ENCODE data around the gene IFT81.

Gene IFT81

GRCh38 chr12:110266980-110267620 is 142.9 kb downstream of the IFT81 start:
- Histone ChIP-seq H3K9me2 (replicated peaks; ENCODE audit: insufficient read depth, low read length) (no peaks in the 10 kb centered on the region), H4K20me1 (ENCODE audit: low read depth, low read length) (no peaks in the 10 kb centered on the region), H3K4me2 (ENCODE audit: low read depth, low read length, poor library complexity, severe bottlenecking) (no peak overlapping the region), H3K9me3 (ENCODE audit: insufficient read depth, low read length) (no peaks in the 10 kb centered on the region), H3K27ac (ENCODE audit: low read depth, low read length) (no peak overlapping the region), H3F3A (ENCODE audit: insufficient read depth) (no peaks in the 10 kb centered on the region), H3K27me3 (ENCODE audit: low read length) (no peaks in the 10 kb centered on the region), H3K36me3 (ENCODE audit: low read length) (no peaks in the 10 kb centered on the region), H2AFZ (ENCODE audit: low read depth, low read length, severe bottlenecking) (no peak overlapping the region), H3K79me2 (ENCODE audit: insufficient read depth, low read length) (no peaks in the 10 kb centered on the region), H3K9ac (ENCODE audit: low read length) (no peak overlapping the region), H3K4me3 (ENCODE audit: insufficient read depth, low read length, poor library complexity, severe bottlenecking) (no peak overlapping the region)
- TF ChIP-seq, protein P1, sequence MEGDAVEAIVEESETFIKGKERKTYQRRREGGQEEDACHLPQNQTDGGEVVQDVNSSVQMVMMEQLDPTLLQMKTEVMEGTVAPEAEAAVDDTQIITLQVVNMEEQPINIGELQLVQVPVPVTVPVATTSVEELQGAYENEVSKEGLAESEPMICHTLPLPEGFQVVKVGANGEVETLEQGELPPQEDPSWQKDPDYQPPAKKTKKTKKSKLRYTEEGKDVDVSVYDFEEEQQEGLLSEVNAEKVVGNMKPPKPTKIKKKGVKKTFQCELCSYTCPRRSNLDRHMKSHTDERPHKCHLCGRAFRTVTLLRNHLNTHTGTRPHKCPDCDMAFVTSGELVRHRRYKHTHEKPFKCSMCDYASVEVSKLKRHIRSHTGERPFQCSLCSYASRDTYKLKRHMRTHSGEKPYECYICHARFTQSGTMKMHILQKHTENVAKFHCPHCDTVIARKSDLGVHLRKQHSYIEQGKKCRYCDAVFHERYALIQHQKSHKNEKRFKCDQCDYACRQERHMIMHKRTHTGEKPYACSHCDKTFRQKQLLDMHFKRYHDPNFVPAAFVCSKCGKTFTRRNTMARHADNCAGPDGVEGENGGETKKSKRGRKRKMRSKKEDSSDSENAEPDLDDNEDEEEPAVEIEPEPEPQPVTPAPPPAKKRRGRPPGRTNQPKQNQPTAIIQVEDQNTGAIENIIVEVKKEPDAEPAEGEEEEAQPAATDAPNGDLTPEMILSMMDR (IDR thresholded peaks at IDR 0.05; ENCODE audit: insufficient read depth, low read length, poor library complexity, severe bottlenecking), result no peak
- no peak for TF ChIP-seq EZH2phosphoT487 (conservative IDR thresholded peaks at IDR 0.05; ENCODE audit: low read length)
